Esophagus muscularis mucosa (tissue), 4 donors: Measurements from ENCODE around the gene UBE2L6. TPM values are rescaled to one million over a fixed set of nuclear protein-coding genes. Genes with fewer than 3 reads are reported as not detected.

ENCODE experiments used
- DNase-seq: peaks from one replicate; pipeline ENCODE4 v3.0.0-alpha.2; 2017; ENCODE audit errors: extremely low spot score
- H3K27ac ChIP-seq, 4 donors: fragments of 200-600 bp; sonication (generic); replicated peaks in 1 of 4; 1 replicate in 3 of 4; 2 replicates in 1 of 4; pipeline ENCODE4 v1.5.1; 2016 to 2019; ENCODE audit warnings: mild to moderate bottlenecking in 1 of 4
- H3K27me3 ChIP-seq, 4 donors: fragments of 200-600 bp; sonication (generic); one replicate each; pipeline versions ENCODE4 v1.5.1 to v1.6.0; 2016 to 2019
- H3K36me3 ChIP-seq, 4 donors: fragments of 200-600 bp; sonication (generic); one replicate each; pipeline ENCODE4 v1.5.1; 2016 to 2019
- H3K4me1 ChIP-seq, 4 donors: fragments of 200-600 bp; sonication (generic); one replicate each; pipeline ENCODE4 v1.5.1; 2016 to 2019
- H3K4me3 ChIP-seq, 4 donors: fragments of 200-600 bp; sonication (generic); 1 replicate in 2 of 4; 2 replicates in 2 of 4; pipeline ENCODE4 v1.5.1; 2016 to 2019; ENCODE audit warnings: mild to moderate bottlenecking in 4 of 4, moderate library complexity in 1 of 4
- H3K9me3 ChIP-seq, 4 donors: fragments of 200-600 bp; sonication (generic); 1 replicate in 3 of 4; 2 replicates in 1 of 4; pipeline ENCODE4 v1.5.1; 2016 to 2019
- EP300 ChIP-seq: sonication (generic); formaldehyde crosslinking; IDR thresholded peaks from one replicate; pipeline ENCODE4 v1.6.1; 2017; ENCODE audit warnings: antibody characterized with exemption
- POLR2A ChIP-seq: fragments of 450-650 bp; IDR thresholded peaks from one replicate; pipeline ENCODE4 v1.6.1; 2017; ENCODE audit warnings: antibody characterized with exemption, moderate library complexity, mild to moderate bottlenecking, low read depth
- POLR2AphosphoS5 ChIP-seq, 2 donors: sonication (generic); formaldehyde crosslinking; IDR thresholded peaks; one replicate each; pipeline ENCODE4 v1.6.1; 2017; ENCODE audit warnings: antibody characterized with exemption in 2 of 2
- WGBS: methylation state at CpG from one replicate; pipeline ENCODE4 v1.1.5; 2018; 5-methylcytosine and 5-hydroxymethylcytosine counted together
- intact Hi-C: fragments of 100-400 bp; cut with DNase I; formaldehyde crosslinking; loops from one replicate; pipeline ENCODE4 v1.15.1; 2023
- total RNA-seq, 4 donors: library from RNA; depleted of rRNA; stranded (reverse); fragments of >200 nt; gene quantifications; one replicate each; pipeline versions ENCODE4 v1.1.0 to v1.2.1, GENCODE V29; 2016
- TF ChIP-seq, protein P1 (sequence below), 3 experiments: fragments of 200-600 bp in 2 of 3; fragments of 450-650 bp in 1 of 3; sonication (generic) in 2 of 3; IDR thresholded peaks; one replicate each; pipeline ENCODE4 v1.5.1; 2017 to 2019; ENCODE audit warnings: antibody characterized with exemption in 3 of 3, mild to moderate bottlenecking in 2 of 3, moderate library complexity in 1 of 3

Gene UBE2L6
- total RNA-seq, 4 donors from 2014 or later = 15.8 to 40.3 (median 32.8) TPM

DNA sequence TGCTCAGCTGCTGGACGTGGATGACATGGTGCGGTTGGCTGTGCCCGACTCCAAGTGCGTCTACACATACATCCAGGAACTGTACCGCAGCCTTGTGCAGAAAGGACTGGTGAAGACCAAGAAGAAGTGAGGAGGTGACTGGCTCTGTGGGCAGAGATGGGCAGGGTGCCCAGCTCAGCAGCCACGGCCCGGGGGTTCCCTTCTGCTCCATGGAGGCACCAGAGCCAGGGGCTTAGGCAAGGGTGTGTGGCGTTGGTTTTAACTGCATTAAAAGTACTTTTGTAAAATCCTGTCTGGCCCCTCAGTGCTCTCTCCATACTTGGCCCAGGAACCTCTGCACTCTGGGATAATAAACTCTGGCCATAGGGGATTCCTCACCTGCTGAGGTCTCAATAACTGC, 17.5 kb downstream of the UBE2L6 start:
- H3K36me3 ChIP-seq = peaks cover 41 to 87% (median 70%) of the 10 kb centered on the region in 4 donors
- DNase-seq = no peak
- WGBS = 88% methylated on average over 8 of the region's 8 CpGs

DNA sequence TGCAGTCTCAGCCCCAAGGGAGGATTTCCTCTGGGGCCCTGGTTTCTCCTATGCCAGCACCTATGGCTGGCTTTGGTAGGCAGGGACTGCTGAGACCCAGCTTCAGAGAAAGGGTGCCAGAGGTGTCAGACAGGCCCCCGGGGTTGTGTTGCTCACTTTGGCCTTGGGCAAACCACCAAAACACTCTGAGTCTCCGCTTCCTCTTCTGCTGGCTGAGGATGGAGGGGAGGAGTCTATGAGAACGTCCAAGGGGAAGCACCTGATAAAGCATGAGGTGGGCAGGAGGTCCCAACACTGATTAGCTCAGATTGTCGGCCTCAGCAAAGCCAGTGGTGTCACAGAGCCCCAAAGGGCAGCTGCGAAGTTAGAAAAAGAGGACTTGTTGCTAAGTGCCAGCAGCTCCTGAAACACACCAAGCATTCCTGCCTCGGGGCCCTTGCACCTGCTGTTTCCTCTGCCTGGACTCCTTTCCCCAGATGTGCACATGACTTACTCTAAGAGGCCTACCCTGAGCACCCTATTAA, 19.6 kb downstream of the UBE2L6 start:
- Histone ChIP-seq H3K27me3 (no peaks in the 10 kb centered on the region), H3K4me1 (peaks cover 0 to 3% (median 0%) of the 10 kb centered on the region in 4 donors), H3K36me3 (peaks cover 30 to 67% (median 49%) of the 10 kb centered on the region in 4 donors), H3K27ac (no peak overlapping the region), H3K9me3 (no peaks in the 10 kb centered on the region), H3K4me3 (no peak overlapping the region)
- WGBS = 46% methylated on average over 6 of the region's 6 CpGs
- intact Hi-C loops = no loop called here
- TF ChIP-seq, protein P1, sequence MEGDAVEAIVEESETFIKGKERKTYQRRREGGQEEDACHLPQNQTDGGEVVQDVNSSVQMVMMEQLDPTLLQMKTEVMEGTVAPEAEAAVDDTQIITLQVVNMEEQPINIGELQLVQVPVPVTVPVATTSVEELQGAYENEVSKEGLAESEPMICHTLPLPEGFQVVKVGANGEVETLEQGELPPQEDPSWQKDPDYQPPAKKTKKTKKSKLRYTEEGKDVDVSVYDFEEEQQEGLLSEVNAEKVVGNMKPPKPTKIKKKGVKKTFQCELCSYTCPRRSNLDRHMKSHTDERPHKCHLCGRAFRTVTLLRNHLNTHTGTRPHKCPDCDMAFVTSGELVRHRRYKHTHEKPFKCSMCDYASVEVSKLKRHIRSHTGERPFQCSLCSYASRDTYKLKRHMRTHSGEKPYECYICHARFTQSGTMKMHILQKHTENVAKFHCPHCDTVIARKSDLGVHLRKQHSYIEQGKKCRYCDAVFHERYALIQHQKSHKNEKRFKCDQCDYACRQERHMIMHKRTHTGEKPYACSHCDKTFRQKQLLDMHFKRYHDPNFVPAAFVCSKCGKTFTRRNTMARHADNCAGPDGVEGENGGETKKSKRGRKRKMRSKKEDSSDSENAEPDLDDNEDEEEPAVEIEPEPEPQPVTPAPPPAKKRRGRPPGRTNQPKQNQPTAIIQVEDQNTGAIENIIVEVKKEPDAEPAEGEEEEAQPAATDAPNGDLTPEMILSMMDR (IDR thresholded peaks at IDR 0.05) = no peak
- no peak for TF ChIP-seq POLR2AphosphoS5 (IDR thresholded peaks at IDR 0.05)
- no peak for DNase-seq

More for the DNA sequence above, 17.5 kb downstream of the UBE2L6 start:
- intact Hi-C loops = no loop called here
- no peak overlapping the region for H3K27ac ChIP-seq
- H3K27me3 ChIP-seq = no peaks in the 10 kb centered on the region
- H3K4me3 ChIP-seq = no peak overlapping the region
- no peak for TF ChIP-seq EP300
- TF ChIP-seq POLR2A = no peak
- TF ChIP-seq POLR2AphosphoS5 (IDR thresholded peaks at IDR 0.05) = no peak
- TF ChIP-seq, protein P1 (IDR thresholded peaks at IDR 0.05) = no peak
- H3K4me1 ChIP-seq = peaks cover 0 to 3% (median 0%) of the 10 kb centered on the region in 4 donors
- no peaks in the 10 kb centered on the region for H3K9me3 ChIP-seq

DNA sequence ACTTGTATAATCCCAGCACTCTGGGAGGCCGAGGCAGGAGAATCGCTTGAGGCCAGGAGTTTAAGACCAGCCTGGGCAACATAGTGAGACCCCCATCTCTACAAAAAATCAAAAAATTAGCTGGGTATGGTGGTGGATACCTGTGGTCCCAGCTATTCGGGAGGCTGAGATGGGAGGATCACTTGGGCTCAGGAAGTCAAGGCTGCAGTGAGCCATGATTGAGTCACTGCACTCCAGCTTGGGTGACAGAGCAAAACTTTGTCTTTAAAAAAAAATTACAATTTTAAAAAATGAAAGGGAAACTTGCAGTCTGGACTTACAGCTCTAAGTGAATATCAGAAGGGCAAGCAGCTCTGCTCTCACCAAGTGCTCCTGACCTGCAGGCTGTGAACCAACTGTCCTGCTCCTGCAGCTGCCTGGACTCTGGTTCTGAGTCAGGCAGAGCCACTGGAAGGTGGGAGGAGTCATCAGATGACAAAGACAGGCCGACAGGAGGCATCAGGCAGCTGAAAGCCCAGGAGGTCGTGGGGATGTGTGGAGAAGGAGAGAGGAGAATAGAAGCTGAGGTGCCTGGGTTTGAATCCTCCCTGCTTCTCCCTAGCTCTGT, 20.5 kb downstream of the UBE2L6 start:
- Histone ChIP-seq H3K4me1 (peaks cover 0 to 3% (median 0%) of the 10 kb centered on the region in 4 donors), H3K27ac (no peak overlapping the region), H3K36me3 (peaks cover 23 to 57% (median 40%) of the 10 kb centered on the region in 4 donors), H3K9me3 (no peaks in the 10 kb centered on the region), H3K27me3 (no peaks in the 10 kb centered on the region), H3K4me3 (no peak overlapping the region)
- TF ChIP-seq POLR2AphosphoS5 (IDR thresholded peaks at IDR 0.05) (no peak), EP300 (no peak), POLR2A (no peak)
- TF ChIP-seq, protein P1 (IDR thresholded peaks at IDR 0.05) = no peak
- WGBS = 65% methylated on average over 5 of the region's 5 CpGs
- intact Hi-C loops = no loop called here
- no peak for DNase-seq

DNA sequence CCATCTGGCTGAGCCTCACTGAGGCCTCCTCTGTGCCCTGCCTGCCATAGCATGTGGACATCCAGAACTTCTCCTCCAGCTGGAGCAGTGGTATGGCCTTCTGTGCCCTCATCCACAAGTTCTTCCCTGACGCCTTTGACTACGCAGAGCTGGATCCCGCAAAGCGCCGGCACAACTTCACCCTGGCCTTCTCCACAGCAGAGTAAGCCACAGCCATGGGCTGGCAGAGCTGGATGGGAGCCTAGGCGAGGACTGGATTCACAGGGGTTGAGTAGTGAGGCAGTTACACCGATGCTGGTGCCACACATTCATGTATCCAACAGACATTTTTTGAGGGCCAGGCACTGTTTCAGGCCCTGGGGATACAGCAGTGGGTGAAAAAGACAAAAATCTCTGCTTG, 21.0 kb downstream of the UBE2L6 start:
- Histone ChIP-seq H3K36me3 (peaks cover 18 to 52% (median 35%) of the 10 kb centered on the region in 4 donors), H3K27me3 (no peaks in the 10 kb centered on the region), H3K9me3 (no peaks in the 10 kb centered on the region), H3K4me3 (no peak overlapping the region), H3K27ac (no peak overlapping the region), H3K4me1 (peaks cover 0 to 3% (median 0%) of the 10 kb centered on the region in 4 donors)
- intact Hi-C loops = no loop called here
- no peak for TF ChIP-seq POLR2A
- TF ChIP-seq, protein P1 (IDR thresholded peaks at IDR 0.05) = no peak
- no peak for TF ChIP-seq EP300
- TF ChIP-seq POLR2AphosphoS5 (IDR thresholded peaks at IDR 0.05) = no peak
- DNase-seq = no peak
- 89% methylated on average over 7 of the region's 7 CpGs for WGBS

DNA sequence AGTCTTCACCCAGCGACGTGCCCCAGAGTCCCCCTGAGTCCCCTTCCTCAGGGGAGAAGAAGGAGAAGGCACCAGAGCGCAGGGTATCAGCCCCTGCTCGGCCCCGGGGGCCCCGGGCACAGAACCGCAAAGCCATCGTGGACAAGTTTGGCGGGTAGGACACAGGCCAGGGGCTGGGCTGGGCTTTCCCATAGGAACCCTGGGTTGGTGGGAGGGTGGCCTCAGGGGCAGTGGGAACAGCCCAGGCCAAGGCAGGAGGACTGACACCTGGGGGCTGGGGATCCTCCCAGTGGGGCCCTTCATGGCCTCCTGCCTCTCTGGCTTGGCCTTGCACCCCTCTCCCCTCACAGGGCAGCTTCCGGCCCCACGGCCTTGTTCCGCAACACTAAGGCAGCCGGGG, 21.6 kb downstream of the UBE2L6 start:
- DNase-seq = no peak
- TF ChIP-seq, protein P1 (IDR thresholded peaks at IDR 0.05) = no peak
- no peak for TF ChIP-seq EP300
- no peak for TF ChIP-seq POLR2AphosphoS5 (IDR thresholded peaks at IDR 0.05)
- TF ChIP-seq POLR2A = no peak
- no peak overlapping the region for H3K4me3 ChIP-seq
- H3K27me3 ChIP-seq = no peaks in the 10 kb centered on the region
- intact Hi-C loops = no loop called here
- peaks cover 14 to 46% (median 30%) of the 10 kb centered on the region in 4 donors for H3K36me3 ChIP-seq
- WGBS = 93% methylated on average over 5 of the region's 13 CpGs
- H3K4me1 ChIP-seq = peaks cover 0 to 3% (median 0%) of the 10 kb centered on the region in 4 donors
- H3K9me3 ChIP-seq = no peaks in the 10 kb centered on the region
- no peak overlapping the region for H3K27ac ChIP-seq
